GM13976 (cell line): ENCODE measurements around the gene OR52I1.

Experiments
- DNase-seq: peaks from one replicate; pipeline ENCODE4 v3.0.0; 2012; ENCODE audit warnings: low spot score
- in situ Hi-C: fragments of 300-500 bp; cut with MboI; formaldehyde crosslinking; loops from one replicate; pipeline ENCODE4 v1.12.0; 2022; ENCODE audit warnings: low sequenced_read_pairs, mixed read lengths, inconsistent platforms; ENCODE audit not compliant: unreplicated experiment
- TF ChIP-seq, protein P1 (sequence below): IDR thresholded peaks from 2 replicates; pipeline ENCODE4 v1.5.1; 2012; ENCODE audit warnings: borderline replicate concordance, mild to moderate bottlenecking; ENCODE audit not compliant: insufficient read depth; ENCODE audit errors: extremely low read depth, missing control alignments, control extremely low read depth

OR52I1 gene

DNA sequence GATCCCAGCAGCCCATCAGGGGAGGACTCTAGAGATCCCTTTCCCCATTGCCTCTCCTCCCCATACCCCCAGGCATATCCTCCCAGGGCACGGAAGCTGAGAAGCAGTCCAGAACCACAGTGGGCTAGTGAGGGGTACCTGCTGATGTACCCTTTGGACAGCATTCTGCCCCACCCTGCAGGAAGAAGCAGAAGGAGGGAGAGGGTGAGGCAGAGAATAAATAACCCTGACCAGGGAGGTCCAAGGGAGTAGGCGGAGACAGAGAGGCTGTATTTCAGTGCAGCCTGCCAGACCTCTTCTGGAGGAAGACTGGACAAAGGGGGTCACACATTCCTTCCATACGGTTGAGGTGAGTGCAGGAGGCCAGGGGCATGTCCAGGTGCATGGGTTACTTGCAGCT is 49.8 kb downstream of the OR52I1 start, which contains the start of gene OR51E1:
OR51E1 (plus strand) TSS at position 301 of the 400 bp plus-strand sequence. CDS start 8,545 bp downstream, outside the sequence.
- no peak for DNase-seq
- in situ Hi-C loops = loop anchor here (10.0 to 25.0 kb wide), 2 partner anchors 361 to 744 kb away; partner anchors contain the start of gene OR51M1
- TF ChIP-seq, protein P1, sequence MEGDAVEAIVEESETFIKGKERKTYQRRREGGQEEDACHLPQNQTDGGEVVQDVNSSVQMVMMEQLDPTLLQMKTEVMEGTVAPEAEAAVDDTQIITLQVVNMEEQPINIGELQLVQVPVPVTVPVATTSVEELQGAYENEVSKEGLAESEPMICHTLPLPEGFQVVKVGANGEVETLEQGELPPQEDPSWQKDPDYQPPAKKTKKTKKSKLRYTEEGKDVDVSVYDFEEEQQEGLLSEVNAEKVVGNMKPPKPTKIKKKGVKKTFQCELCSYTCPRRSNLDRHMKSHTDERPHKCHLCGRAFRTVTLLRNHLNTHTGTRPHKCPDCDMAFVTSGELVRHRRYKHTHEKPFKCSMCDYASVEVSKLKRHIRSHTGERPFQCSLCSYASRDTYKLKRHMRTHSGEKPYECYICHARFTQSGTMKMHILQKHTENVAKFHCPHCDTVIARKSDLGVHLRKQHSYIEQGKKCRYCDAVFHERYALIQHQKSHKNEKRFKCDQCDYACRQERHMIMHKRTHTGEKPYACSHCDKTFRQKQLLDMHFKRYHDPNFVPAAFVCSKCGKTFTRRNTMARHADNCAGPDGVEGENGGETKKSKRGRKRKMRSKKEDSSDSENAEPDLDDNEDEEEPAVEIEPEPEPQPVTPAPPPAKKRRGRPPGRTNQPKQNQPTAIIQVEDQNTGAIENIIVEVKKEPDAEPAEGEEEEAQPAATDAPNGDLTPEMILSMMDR = no peak

DNA sequence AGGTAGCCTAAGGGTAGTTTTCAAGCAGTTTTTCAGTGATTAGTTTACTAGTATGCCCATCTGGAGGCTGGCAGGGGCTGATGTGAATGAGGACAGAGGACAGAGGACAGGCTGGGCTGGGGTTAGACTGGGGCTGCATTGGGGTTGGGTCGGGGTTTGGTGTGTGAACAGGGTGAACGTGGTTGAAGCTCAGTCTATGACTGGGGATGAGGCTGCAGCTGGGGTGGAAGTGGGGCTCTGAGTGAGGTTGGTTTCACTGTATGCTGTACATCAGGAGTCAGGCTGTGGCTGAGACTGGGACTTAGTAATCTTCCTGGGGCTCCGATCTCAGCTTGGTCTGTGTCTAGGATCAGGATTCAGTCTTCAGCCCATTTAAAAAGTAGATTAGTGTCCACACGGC is 50.4 kb downstream of the OR52I1 start:
- in situ Hi-C loops = loop anchor here (10.0 to 25.0 kb wide), 2 partner anchors 361 to 743 kb away; partner anchors contain the start of gene OR51M1
- no peak for DNase-seq
- TF ChIP-seq, protein P1 = no peak
